Kidney glomerular epithelial cell (primary cell): Measurements from ENCODE around the gene TIMM9.
"Not testable (repeated sequence)": the region's sequence is repeated elsewhere in the genome, so short reads cannot be mapped to it uniquely, and the experiment has no call there.

Experiments used
- DNase-seq: peaks from one replicate; lab custom pipeline; 2025; lab: John Stamatoyannopoulos, UW

Gene TIMM9

DNA sequence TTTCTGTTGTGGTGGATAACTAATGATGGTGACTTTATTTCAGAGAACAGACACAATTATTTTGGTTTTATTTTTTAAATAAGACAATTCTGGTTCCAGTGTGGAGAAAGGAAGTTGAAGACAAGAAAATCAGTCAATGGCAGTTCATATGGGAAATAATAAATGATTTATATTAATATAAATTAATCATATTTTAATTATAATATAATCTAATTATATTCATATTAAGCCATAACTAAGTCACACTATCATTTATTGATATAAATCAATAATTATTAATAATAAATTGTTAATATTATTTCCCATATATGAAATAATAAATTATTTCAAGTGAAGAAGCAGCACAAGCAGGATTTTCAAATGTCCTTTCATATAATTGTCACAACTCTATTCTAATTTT is 28.8 kb downstream of the TIMM9 start:
- DNase-seq: no peak

- DNase-seq: no peak
These were observed 30.2 kb downstream of the TIMM9 start for GRCh38 chr14:58397156-58397555.

DNA sequence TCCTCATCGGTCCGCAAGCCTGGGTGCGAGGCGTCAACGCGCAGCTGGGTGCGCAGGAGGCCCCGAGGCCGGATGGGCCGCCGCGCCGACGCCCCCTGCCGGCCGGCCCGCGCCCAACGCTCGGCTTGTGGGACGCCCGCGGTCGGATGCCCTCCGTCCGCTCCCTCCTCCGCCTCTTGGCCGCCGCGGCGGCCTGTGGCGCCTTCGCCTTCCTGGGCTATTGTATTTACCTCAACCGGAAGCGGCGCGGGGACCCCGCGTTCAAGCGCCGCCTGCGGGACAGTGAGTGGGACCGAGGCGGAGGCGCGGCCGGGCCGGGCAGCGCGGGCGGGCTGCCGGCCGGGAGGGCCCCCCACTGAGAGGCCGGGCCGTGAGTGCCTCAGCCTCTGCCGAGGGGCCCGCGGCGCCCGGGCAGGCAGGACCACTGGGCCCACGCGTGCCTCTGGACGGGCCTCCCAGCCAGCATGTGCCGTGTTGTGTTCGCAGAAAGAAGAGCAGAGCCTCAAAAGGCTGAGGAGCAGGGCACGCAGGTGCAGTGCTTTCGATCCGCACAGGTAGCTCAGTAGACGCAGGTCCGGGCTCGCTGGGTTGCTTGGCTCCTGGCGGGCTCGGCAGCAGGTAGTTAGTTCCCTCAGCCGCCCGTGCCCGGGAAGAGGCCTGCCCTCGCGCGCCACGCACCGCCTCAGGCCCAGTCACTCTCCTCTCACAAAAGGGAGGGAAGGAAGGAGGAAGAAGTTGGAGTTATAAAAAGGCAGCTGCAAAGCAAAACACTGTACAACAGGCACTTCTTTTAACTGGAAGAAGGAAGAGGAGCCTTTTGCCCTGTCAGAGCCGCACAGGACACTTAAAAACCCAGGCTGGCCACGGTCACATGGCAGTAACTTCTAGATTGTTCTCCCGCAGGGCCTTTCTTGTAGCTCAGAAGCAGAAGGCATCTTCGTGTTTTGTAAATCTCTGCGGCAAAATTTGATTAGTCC is 31.2 kb downstream of the TIMM9 start, which contains the start of gene TOMM20L:
Gene TOMM20L, plus strand, starts transcription at position 119 of the 977 bp plus-strand sequence. Its CDS starts 28 bp downstream, at position 147.
- peak; percentile 30 for DNase-seq

- no peak for DNase-seq
These were observed 31.8 kb downstream of the TIMM9 start for GRCh38 chr14:58395562-58395811.

GRCh38 chr14:58390830-58391229 is 36.5 kb downstream of the TIMM9 start:
- no peak for DNase-seq

GRCh38 chr14:58376791-58377190 is 50.5 kb downstream of the TIMM9 start:
- DNase-seq: no peak

- no peak for DNase-seq
These were observed 58.4 kb downstream of the TIMM9 start for GRCh38 chr14:58368956-58369355.

GRCh38 chr14:58367296-58367695 is 60.0 kb downstream of the TIMM9 start:
- DNase-seq: no peak

DNA sequence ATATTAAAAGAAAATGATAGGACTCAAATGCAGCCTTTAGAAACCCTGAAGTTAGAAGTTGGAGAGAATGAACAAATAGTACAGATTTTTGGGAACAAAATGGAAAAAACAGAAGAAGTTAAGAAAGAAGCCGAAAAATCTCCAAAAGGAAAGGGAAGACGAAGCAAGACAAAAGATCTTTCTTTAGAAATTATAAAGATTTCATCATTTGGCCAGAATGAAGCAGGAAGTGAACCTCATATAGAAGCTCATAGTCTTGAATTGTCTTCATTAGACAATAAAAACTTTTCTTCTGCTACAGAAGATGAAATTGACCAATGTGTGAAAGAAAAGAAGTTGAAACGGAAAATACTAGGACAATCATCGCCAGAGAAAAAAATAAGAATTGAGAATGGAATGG is 63.0 kb downstream of the TIMM9 start:
- DNase-seq: no peak

DNA sequence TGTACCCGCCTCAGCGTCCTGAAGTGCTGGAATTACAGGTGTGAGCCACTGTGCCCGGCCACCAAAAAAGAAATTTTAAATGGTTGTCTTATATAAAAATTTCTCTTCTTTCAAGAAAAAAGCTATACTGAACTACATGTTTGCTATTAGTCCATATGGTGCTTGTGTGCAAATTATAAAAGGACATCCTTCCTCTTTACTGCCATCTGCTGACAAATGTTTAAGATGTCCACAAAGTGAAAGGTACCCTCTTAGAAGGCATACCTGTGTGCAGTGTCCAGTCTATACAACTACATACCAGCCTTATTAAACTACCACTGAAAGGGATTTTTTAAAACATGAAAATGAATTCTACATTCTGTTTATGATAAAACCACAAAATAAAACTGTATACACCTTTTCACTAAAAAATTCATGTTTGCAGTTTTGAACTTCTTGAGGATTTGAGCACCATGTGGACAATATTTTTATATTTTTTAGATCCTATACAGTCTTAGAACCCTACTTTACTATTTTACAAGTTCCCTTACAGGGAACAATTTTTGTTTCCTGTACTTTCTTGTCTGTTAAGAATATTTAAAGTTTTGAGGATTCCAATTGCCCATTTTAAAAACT is 64.4 kb downstream of the TIMM9 start:
- DNase-seq: peak; percentile 17

DNA sequence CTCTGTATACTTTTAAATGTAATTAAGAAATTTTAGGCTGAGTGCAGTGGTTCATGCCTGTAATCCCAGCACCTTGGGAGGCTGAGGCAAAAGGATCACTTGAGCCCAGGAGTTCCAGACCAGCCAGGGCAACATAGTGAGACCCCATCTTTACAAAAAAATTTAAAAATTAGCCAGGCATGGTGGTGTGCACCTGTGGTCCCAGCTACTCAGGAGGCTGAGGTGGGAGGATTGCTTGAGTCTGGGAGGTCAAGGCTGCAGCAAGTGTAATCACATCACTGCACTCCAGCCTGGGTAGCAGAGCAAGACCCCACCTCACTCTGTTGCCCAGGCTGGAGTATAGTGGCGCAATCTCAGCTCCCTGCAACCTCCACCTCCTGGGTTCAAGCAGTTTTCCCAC is 65.1 kb downstream of the TIMM9 start:
- not testable (repeated sequence) for DNase-seq
